PC-3 (cell line): ENCODE results near the gene LHFPL2. TPM values are rescaled to one million over a fixed set of nuclear protein-coding genes. Genes with fewer than 3 reads are reported as not detected.

Experiments
- ATAC-seq: fragments of 200-7000 bp; cut with Tn5 transposase; 2 replicates; pipeline ENCODE4 v1.9.1; 2020; ENCODE audit warnings: mild to moderate bottlenecking, moderate library complexity
- BruUV-seq: library from RNA; stranded (reverse); fragments of 400-500 nt; replicated peaks from 2 replicates; lab custom pipeline; 2021; lab: Mats Ljungman, UMichigan
- CTCF ChIA-PET: fragments of 300-600 bp; sonication (Branson Sonifier 250); formaldehyde crosslinking; loops from one replicate; lab custom pipeline; 2022; ENCODE audit warnings: antibody characterized with exemption; lab: Charles Lee
- POLR2A ChIA-PET: fragments of 300-600 bp; sonication (Branson Sonifier 250); formaldehyde crosslinking; loops from one replicate; lab custom pipeline; 2022; ENCODE audit warnings: antibody characterized with exemption; ENCODE audit not compliant: unreplicated experiment; lab: Charles Lee
- DNase-seq: peaks from one replicate; pipeline ENCODE4 v3.0.0-alpha.2; 2015
- H2AFZ ChIP-seq: fragments of 300-600 bp; sonication (generic); 2 replicates; pipeline ENCODE4 v1.6.0; 2016; ENCODE audit warnings: antibody characterized with exemption, low read length
- H3F3A ChIP-seq: fragments of 300-600 bp; sonication (generic); one replicate; pipeline ENCODE4 v1.6.0; 2017; ENCODE audit warnings: antibody characterized with exemption, low read length, control low read depth, mild to moderate bottlenecking; ENCODE audit not compliant: unreplicated experiment
- H3K27ac ChIP-seq: fragments of 300-600 bp; sonication (generic); 2 replicates; pipeline ENCODE4 v1.5.1; 2016; ENCODE audit warnings: mild to moderate bottlenecking, low read length
- H3K27me3 ChIP-seq: fragments of 300-600 bp; sonication (generic); 2 replicates; pipeline ENCODE4 v1.6.1; 2016; ENCODE audit warnings: low read length, mixed read lengths
- H3K36me3 ChIP-seq: fragments of 300-600 bp; sonication (generic); 2 replicates; pipeline ENCODE4 v1.6.1; 2016; ENCODE audit warnings: low read depth, mixed run types, low read length, mixed read lengths
- H3K4me1 ChIP-seq: fragments of 300-600 bp; sonication (generic); 2 replicates; pipeline ENCODE4 v1.5.1; 2016; ENCODE audit warnings: low read length; ENCODE audit not compliant: insufficient read depth
- H3K4me2 ChIP-seq: fragments of 300-600 bp; sonication (generic); 2 replicates; pipeline ENCODE4 v1.6.0; 2016; ENCODE audit warnings: low read length
- H3K4me3 ChIP-seq: fragments of 300-600 bp; sonication (generic); 2 replicates; pipeline ENCODE4 v1.5.1; 2016; ENCODE audit warnings: mild to moderate bottlenecking, low read length, mixed read lengths
- H3K79me2 ChIP-seq: fragments of 300-600 bp; sonication (generic); 2 replicates; pipeline ENCODE4 v1.6.1; 2017; ENCODE audit warnings: low read length, mixed read lengths
- H3K9ac ChIP-seq: fragments of 300-600 bp; sonication (generic); 2 replicates; pipeline ENCODE4 v1.6.0; 2016; ENCODE audit warnings: mild to moderate bottlenecking, low read length
- H3K9me2 ChIP-seq: fragments of 300-600 bp; sonication (generic); replicated peaks from 2 replicates; pipeline ENCODE4 v1.6.1; 2016; ENCODE audit warnings: mixed run types, low read length, mixed read lengths
- H3K9me3 ChIP-seq: fragments of 300-600 bp; sonication (generic); 2 replicates; pipeline ENCODE4 v1.6.1; 2016; ENCODE audit warnings: low read length, mixed read lengths
- H4K20me1 ChIP-seq: fragments of 300-600 bp; sonication (generic); 2 replicates; pipeline ENCODE4 v1.6.1; 2016; ENCODE audit warnings: low read length, mixed read lengths
- EZH2 ChIP-seq: fragments of 300-600 bp; sonication (generic); IDR thresholded peaks from one replicate; pipeline ENCODE4 v1.6.1; 2017; ENCODE audit warnings: antibody characterized with exemption, mild to moderate bottlenecking, low read length; ENCODE audit not compliant: unreplicated experiment
- EZH2phosphoT487 ChIP-seq: fragments of 300-600 bp; sonication (generic); IDR thresholded peaks from 2 replicates; pipeline ENCODE4 v1.6.1; 2018; ENCODE audit warnings: mild to moderate bottlenecking, antibody characterized with exemption, low read length, borderline replicate concordance
- intact Hi-C: fragments of 100-400 bp; cut with micrococcal nuclease; formaldehyde crosslinking; loops from 2 replicates; pipeline ENCODE4 v1.9.0; 2023
- total RNA-seq: library from RNA; depleted of rRNA; stranded (reverse); fragments of >200 nt; gene quantifications from 2 replicates; pipeline ENCODE4 v1.2.3, GENCODE V29; 2014
- TF ChIP-seq, protein P1 (sequence below): fragments of 300-600 bp; sonication (generic); conservative IDR thresholded peaks from 2 replicates; pipeline ENCODE4 v1.5.1; 2017; ENCODE audit warnings: antibody characterized with exemption, low read depth, mild to moderate bottlenecking, low read length

LHFPL2 gene
- total RNA-seq, 1 experiment from 2014 or later = 21.7 TPM

GRCh38 chr5:78600687-78601414 is 47.7 kb downstream of the LHFPL2 start:
- no peak overlapping the region for H3K4me3 ChIP-seq
- no peak overlapping the region for H2AFZ ChIP-seq
- H3K4me2 ChIP-seq = peak overlapping the region; percentile 23; the same call in 1 of the 2 replicates
- ATAC-seq (no peak), DNase-seq (peak; percentile 41)
- H3K27me3 ChIP-seq = no peaks in the 10 kb centered on the region
- H4K20me1 ChIP-seq = no peaks in the 10 kb centered on the region
- peaks cover 57% of the 10 kb centered on the region for H3K79me2 ChIP-seq
- no peaks in the 10 kb centered on the region for H3K9me2 ChIP-seq
- no peaks in the 10 kb centered on the region for H3K9me3 ChIP-seq
- peak overlapping the region; percentile 50 for H3K9ac ChIP-seq
- no TSS peak for BruUV-seq
- TF ChIP-seq, protein P1, sequence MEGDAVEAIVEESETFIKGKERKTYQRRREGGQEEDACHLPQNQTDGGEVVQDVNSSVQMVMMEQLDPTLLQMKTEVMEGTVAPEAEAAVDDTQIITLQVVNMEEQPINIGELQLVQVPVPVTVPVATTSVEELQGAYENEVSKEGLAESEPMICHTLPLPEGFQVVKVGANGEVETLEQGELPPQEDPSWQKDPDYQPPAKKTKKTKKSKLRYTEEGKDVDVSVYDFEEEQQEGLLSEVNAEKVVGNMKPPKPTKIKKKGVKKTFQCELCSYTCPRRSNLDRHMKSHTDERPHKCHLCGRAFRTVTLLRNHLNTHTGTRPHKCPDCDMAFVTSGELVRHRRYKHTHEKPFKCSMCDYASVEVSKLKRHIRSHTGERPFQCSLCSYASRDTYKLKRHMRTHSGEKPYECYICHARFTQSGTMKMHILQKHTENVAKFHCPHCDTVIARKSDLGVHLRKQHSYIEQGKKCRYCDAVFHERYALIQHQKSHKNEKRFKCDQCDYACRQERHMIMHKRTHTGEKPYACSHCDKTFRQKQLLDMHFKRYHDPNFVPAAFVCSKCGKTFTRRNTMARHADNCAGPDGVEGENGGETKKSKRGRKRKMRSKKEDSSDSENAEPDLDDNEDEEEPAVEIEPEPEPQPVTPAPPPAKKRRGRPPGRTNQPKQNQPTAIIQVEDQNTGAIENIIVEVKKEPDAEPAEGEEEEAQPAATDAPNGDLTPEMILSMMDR = no peak
- no peak for TF ChIP-seq EZH2
- TF ChIP-seq EZH2phosphoT487 = no peak
- no peaks in the 10 kb centered on the region for H3F3A ChIP-seq
- H3K36me3 ChIP-seq = peaks cover 5% of the 10 kb centered on the region; the same call in 1 of the 2 replicates
- H3K4me1 ChIP-seq = peaks cover 74% of the 10 kb centered on the region
- peak overlapping the region; percentile 86 for H3K27ac ChIP-seq
- ChIA-PET CTCF (no interaction called here), POLR2A (interaction anchor here (0.5 kb wide), 1 partner anchor 13 kb away, joined by 6 read pairs; no protein-coding TSS in a partner anchor)
- intact Hi-C loops = no loop called here

GRCh38 chr5:78598973-78599372 is 49.6 kb downstream of the LHFPL2 start:
- H3K4me2 ChIP-seq = no peak overlapping the region
- H3K4me1 ChIP-seq = peaks cover 76% of the 10 kb centered on the region
- H3K27ac ChIP-seq = peak overlapping the region; percentile 99
- ATAC-seq (no peak), DNase-seq (no peak)
- peak overlapping the region; percentile 86; the same call in 1 of the 2 replicates for H3K9ac ChIP-seq
- no peaks in the 10 kb centered on the region for H3K27me3 ChIP-seq
- H3K9me3 ChIP-seq = no peaks in the 10 kb centered on the region
- no peaks in the 10 kb centered on the region for H3F3A ChIP-seq
- H4K20me1 ChIP-seq = no peaks in the 10 kb centered on the region
- no TSS peak for BruUV-seq
- POLR2A ChIA-PET = no interaction called here
- H3K36me3 ChIP-seq = no peaks in the 10 kb centered on the region
- no peaks in the 10 kb centered on the region for H3K9me2 ChIP-seq
- H2AFZ ChIP-seq = no peak overlapping the region
- peaks cover 58% of the 10 kb centered on the region for H3K79me2 ChIP-seq
- CTCF ChIA-PET = no interaction called here
- intact Hi-C loops = loop anchor here (5.0 kb wide), 2 partner anchors 62 to 123 kb away; no protein-coding TSS in a partner anchor
- no peak overlapping the region for H3K4me3 ChIP-seq
- TF ChIP-seq EZH2 (no peak), EZH2phosphoT487 (no peak)
- TF ChIP-seq, protein P1 = no peak

DNA sequence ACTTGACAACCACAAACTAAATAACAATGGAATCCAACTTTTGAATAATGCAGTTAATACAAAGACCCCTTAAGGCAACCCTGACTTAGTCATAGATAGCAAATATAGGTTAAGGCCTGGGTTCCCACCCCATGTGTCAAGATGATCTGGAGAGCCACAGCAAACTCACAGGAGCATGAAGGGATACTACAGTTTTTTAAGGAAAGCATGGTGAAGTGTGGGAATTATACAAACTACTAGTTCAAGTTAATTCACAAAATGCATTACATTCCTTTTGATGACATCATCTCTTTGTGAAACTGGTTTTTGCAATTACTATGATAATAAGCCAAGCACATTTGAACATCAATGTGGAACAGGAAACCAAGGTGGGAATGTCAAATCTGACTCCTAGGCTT is 50.6 kb downstream of the LHFPL2 start:
- H3K9ac ChIP-seq = peak overlapping the region; percentile 86
- POLR2A ChIA-PET = interaction anchor here (0.7 kb wide), 1 partner anchor 93 kb away, joined by 5 read pairs; no protein-coding TSS in a partner anchor

More for the DNA sequence above, 50.6 kb downstream of the LHFPL2 start:
- no peaks in the 10 kb centered on the region for H3K27me3 ChIP-seq
- peaks cover 63% of the 10 kb centered on the region for H3K79me2 ChIP-seq
- no peaks in the 10 kb centered on the region for H3F3A ChIP-seq
- H3K4me3 ChIP-seq = no peak overlapping the region
- no peak overlapping the region for H2AFZ ChIP-seq
- TF ChIP-seq EZH2 (no peak), EZH2phosphoT487 (no peak)
- TF ChIP-seq, protein P1 = no peak
- H3K4me2 ChIP-seq = peak overlapping the region; percentile 56
- H3K27ac ChIP-seq = peak overlapping the region; percentile 99
- no TSS peak for BruUV-seq
- ATAC-seq (peak; percentile 1; the same call in 1 of the 2 replicates), DNase-seq (peak; percentile 71)
- CTCF ChIA-PET = no interaction called here
- H3K4me1 ChIP-seq = peaks cover 83% of the 10 kb centered on the region
- intact Hi-C loops = loop anchor here (5.0 kb wide), 2 partner anchors 61 to 124 kb away; no protein-coding TSS in a partner anchor
- H3K9me3 ChIP-seq = no peaks in the 10 kb centered on the region
- no peaks in the 10 kb centered on the region for H4K20me1 ChIP-seq
- no peaks in the 10 kb centered on the region for H3K36me3 ChIP-seq
- H3K9me2 ChIP-seq = no peaks in the 10 kb centered on the region
